Tibial artery (tissue), 4 donors: ENCODE data around the gene GAPDH.

ENCODE experiments used
- DNase-seq, 2 donors: peaks; one replicate each; pipeline ENCODE4 v3.0.0-alpha.2; 2019
- H3K27ac ChIP-seq, 2 donors: fragments of 200-600 bp; sonication (generic) in 1 of 2; 1 replicate in 1 of 2; 2 replicates in 1 of 2; pipeline ENCODE4 v1.5.1; 2018 to 2019; ENCODE audit warnings: mild to moderate bottlenecking in 1 of 2
- H3K27me3 ChIP-seq, 2 donors: fragments of 200-600 bp; sonication (generic) in 1 of 2; one replicate each; pipeline versions ENCODE4 v1.5.1 to v1.6.0; 2016 to 2019
- H3K36me3 ChIP-seq, 3 donors: fragments of 200-600 bp; sonication (generic) in 2 of 3; one replicate each; pipeline ENCODE4 v1.5.1; 2016 to 2019; ENCODE audit warnings: mild to moderate bottlenecking in 2 of 3
- H3K4me1 ChIP-seq, 4 donors: fragments of 200-600 bp; sonication (generic) in 2 of 4; 1 replicate in 3 of 4; 2 replicates in 1 of 4; pipeline ENCODE4 v1.5.1; 2016 to 2019
- H3K4me3 ChIP-seq, 2 donors: fragments of 200-600 bp; sonication (generic) in 1 of 2; 1 replicate in 1 of 2; 2 replicates in 1 of 2; pipeline ENCODE4 v1.5.1; 2018 to 2019; ENCODE audit warnings: mild to moderate bottlenecking in 2 of 2
- H3K9me3 ChIP-seq, 3 donors: fragments of 200-600 bp; sonication (generic) in 1 of 3; one replicate each; pipeline ENCODE4 v1.5.1; 2016 to 2019
- CTCF ChIP-seq, 2 experiments: fragments of 200-600 bp in 1 of 2; fragments of 450-650 bp in 1 of 2; IDR thresholded peaks; one replicate each; pipeline ENCODE4 v1.5.1; 2017 to 2019; ENCODE audit warnings: antibody characterized with exemption in 2 of 2, mild to moderate bottlenecking in 1 of 2, moderate library complexity in 1 of 2
- intact Hi-C: fragments of 100-400 bp; cut with DNase I; formaldehyde crosslinking; loops from one replicate; pipeline ENCODE4 v1.15.0; 2023; ENCODE audit warnings: low total_unique reads

Gene GAPDH

GRCh38 chr12:6524648-6525047, 9.7 kb upstream of the GAPDH start:
- H3K36me3 ChIP-seq: peaks cover 82 to 100% (median 97%) of the 10 kb centered on the region in 3 donors
- H3K27ac ChIP-seq: no peak overlapping the region
- no peak for TF ChIP-seq CTCF (IDR thresholded peaks at IDR 0.05)
- no peaks in the 10 kb centered on the region for H3K4me1 ChIP-seq
- H3K4me3 ChIP-seq: no peak overlapping the region
- no peak for DNase-seq
- no peaks in the 10 kb centered on the region for H3K27me3 ChIP-seq
- intact Hi-C loops: loop anchor here (10.0 kb wide), 1 partner anchor 50 kb away; the partner anchor contains the start of gene VAMP1
- no peaks in the 10 kb centered on the region for H3K9me3 ChIP-seq

- no peak for TF ChIP-seq CTCF (IDR thresholded peaks at IDR 0.05)
- no peaks in the 10 kb centered on the region for H3K4me1 ChIP-seq
- no peak overlapping the region for H3K4me3 ChIP-seq
- no peaks in the 10 kb centered on the region for H3K27me3 ChIP-seq
- H3K9me3 ChIP-seq: no peaks in the 10 kb centered on the region
- H3K27ac ChIP-seq: no peak overlapping the region
- no peak for DNase-seq
- peaks cover 86 to 100% (median 100%) of the 10 kb centered on the region in 3 donors for H3K36me3 ChIP-seq
- intact Hi-C loops: loop anchor here (10.0 kb wide), 1 partner anchor 51 kb away; the partner anchor contains the start of gene VAMP1
Measured at GRCh38 chr12:6526201-6526600, 8.1 kb upstream of the GAPDH start.

GRCh38 chr12:6526766-6527525, 7.4 kb upstream of the GAPDH start:
- Histone ChIP-seq H3K27me3 (no peaks in the 10 kb centered on the region), H3K4me1 (peaks cover 0 to 4% (median 2%) of the 10 kb centered on the region in 4 donors), H3K36me3 (peaks cover 79 to 95% (median 95%) of the 10 kb centered on the region in 3 donors), H3K4me3 (no peak overlapping the region), H3K27ac (no peak overlapping the region), H3K9me3 (no peaks in the 10 kb centered on the region)
- no peak for TF ChIP-seq CTCF (IDR thresholded peaks at IDR 0.05)
- DNase-seq: no peak
- intact Hi-C loops: loop anchor here (10.0 kb wide), 1 partner anchor 52 kb away; the partner anchor contains the start of gene VAMP1

GRCh38 chr12:6527711-6528110, 6.6 kb upstream of the GAPDH start:
- H3K4me1 ChIP-seq: peaks cover 0 to 12% (median 10%) of the 10 kb centered on the region in 4 donors
- no peak overlapping the region for H3K27ac ChIP-seq
- H3K36me3 ChIP-seq: peaks cover 72 to 88% (median 87%) of the 10 kb centered on the region in 3 donors
- H3K27me3 ChIP-seq: no peaks in the 10 kb centered on the region
- intact Hi-C loops: loop anchor here (10.0 kb wide), 1 partner anchor 53 kb away; the partner anchor contains the start of gene VAMP1
- TF ChIP-seq CTCF (IDR thresholded peaks at IDR 0.05): no peak
- no peaks in the 10 kb centered on the region for H3K9me3 ChIP-seq
- no peak overlapping the region for H3K4me3 ChIP-seq
- no peak for DNase-seq

GRCh38 chr12:6528539-6529235, 5.6 kb upstream of the GAPDH start:
- Histone ChIP-seq H3K4me3 (no peak overlapping the region), H3K36me3 (peaks cover 64 to 78% (median 77%) of the 10 kb centered on the region in 3 donors), H3K9me3 (no peaks in the 10 kb centered on the region), H3K4me1 (peaks cover 0 to 18% (median 17%) of the 10 kb centered on the region in 4 donors), H3K27me3 (no peaks in the 10 kb centered on the region), H3K27ac (no peak overlapping the region)
- no peak for DNase-seq
- intact Hi-C loops: loop anchor here (10.0 kb wide), 1 partner anchor 54 kb away; the partner anchor contains the start of gene VAMP1
- TF ChIP-seq CTCF (IDR thresholded peaks at IDR 0.05): no peak
